B cell (primary cell): ENCODE data around the gene ATRNL1.

ENCODE experiments used
- EZH2 ChIP-seq: IDR thresholded peaks from 2 replicates; pipeline ENCODE4 v1.6.1; 2012; ENCODE audit warnings: borderline replicate concordance, low read depth, mild to moderate bottlenecking, moderate library complexity, low read length; ENCODE audit not compliant: insufficient read depth, poor library complexity, severe bottlenecking
- TF ChIP-seq, protein P1 (sequence below): fragments of 200-600 bp; IDR thresholded peaks from one replicate; pipeline ENCODE4 v1.8.0; 2022; ENCODE audit warnings: antibody characterized with exemption, mild to moderate bottlenecking

DNA sequence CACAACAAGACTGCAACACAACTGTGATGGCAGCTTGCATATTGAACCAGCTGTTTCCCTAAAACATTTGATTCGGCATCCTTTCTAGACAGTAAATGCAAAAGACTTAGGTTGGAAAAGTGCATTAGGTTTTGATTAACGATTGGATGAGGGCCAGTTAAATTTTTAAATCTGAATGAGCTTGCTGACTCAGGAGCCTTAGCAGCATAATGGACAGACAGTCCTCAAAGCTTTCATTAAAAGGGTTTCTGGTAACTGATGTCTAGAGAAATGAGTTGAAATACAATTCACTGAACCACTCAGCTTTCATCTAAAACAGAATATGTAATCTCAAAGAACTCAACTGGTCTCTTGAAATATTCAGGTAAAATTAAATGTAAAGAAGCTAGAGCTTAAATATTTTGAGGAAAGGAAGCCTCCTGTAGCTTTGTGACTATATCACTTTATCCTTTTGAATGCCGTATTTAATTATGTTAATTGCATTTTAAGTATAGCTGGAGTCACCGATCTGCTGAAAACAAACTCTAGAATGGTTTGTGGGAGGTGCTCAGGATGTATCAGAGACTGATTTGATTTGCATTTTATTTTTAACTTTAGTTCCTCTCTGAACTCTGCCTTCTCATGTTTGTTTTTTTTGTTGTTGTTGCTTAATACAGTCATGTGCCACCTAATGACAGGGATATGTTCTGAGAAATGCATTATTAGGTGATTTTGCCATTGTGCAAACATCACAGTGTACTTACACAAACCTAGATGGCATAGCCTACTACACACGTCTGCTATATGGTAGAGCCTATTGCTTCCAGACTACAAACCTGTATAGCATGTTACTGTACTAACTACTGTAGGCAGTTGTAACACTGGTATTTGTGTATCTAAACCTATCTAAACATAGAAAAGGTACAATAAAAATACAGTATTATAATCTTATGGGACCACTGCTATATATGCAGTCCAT, 29.2 kb upstream of the ATRNL1 start:
- TF ChIP-seq, protein P1, sequence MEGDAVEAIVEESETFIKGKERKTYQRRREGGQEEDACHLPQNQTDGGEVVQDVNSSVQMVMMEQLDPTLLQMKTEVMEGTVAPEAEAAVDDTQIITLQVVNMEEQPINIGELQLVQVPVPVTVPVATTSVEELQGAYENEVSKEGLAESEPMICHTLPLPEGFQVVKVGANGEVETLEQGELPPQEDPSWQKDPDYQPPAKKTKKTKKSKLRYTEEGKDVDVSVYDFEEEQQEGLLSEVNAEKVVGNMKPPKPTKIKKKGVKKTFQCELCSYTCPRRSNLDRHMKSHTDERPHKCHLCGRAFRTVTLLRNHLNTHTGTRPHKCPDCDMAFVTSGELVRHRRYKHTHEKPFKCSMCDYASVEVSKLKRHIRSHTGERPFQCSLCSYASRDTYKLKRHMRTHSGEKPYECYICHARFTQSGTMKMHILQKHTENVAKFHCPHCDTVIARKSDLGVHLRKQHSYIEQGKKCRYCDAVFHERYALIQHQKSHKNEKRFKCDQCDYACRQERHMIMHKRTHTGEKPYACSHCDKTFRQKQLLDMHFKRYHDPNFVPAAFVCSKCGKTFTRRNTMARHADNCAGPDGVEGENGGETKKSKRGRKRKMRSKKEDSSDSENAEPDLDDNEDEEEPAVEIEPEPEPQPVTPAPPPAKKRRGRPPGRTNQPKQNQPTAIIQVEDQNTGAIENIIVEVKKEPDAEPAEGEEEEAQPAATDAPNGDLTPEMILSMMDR, result no peak
- TF ChIP-seq EZH2, result no peak
